Endothelial cell of umbilical vein (primary cell): ENCODE results near the gene LALBA. TPM values are rescaled to one million over a fixed set of nuclear protein-coding genes. Genes with fewer than 3 reads are reported as not detected.

Experiments
- BruUV-seq: library from RNA; stranded (reverse); fragments of 400-500 nt; replicated peaks from 2 replicates; lab custom pipeline; 2021; lab: Mats Ljungman, UMichigan
- CTCF ChIA-PET: fragments of 300-600, 350-600 bp; sonication (Branson Sonifier 250); formaldehyde crosslinking; loops from one replicate; lab custom pipeline; 2021; ENCODE audit warnings: antibody characterized with exemption, inconsistent platforms; lab: Charles Lee
- POLR2A ChIA-PET: fragments of 300-600, 350-600 bp; sonication (Branson Sonifier 250); formaldehyde crosslinking; loops from one replicate; lab custom pipeline; 2021; ENCODE audit warnings: antibody characterized with exemption, inconsistent platforms; lab: Charles Lee
- DNase-seq: peaks from one replicate; pipeline ENCODE4 v3.0.0-alpha.2; 2011; ENCODE audit warnings: low read depth, low spot score
- FAIRE-seq: peaks from 2 replicates; lab custom pipeline; 2011; peaks lifted over from hg19 to GRCh38; lab: Jason Lieb, UNC
- H2AFZ ChIP-seq: 2 replicates; pipeline ENCODE4 v1.6.0; 2012; ENCODE audit warnings: low read depth, low read length, control low read depth, inconsistent platforms
- H3K27ac ChIP-seq: 2 replicates; pipeline ENCODE4 v1.5.1; 2011; ENCODE audit warnings: low read depth, mild to moderate bottlenecking, control low read depth, low read length, moderate library complexity; ENCODE audit not compliant: insufficient read depth
- H3K27me3 ChIP-seq, 2 experiments: 2 replicates each; pipeline versions ENCODE4 v1.6.0 to v1.6.1; 2011; ENCODE audit warnings: low read length in 2 of 2, mixed read lengths in 1 of 2; ENCODE audit not compliant: control insufficient read depth in 2 of 2, insufficient read depth in 2 of 2
- H3K36me3 ChIP-seq, 2 experiments: 2 replicates in 1 of 2; 3 replicates in 1 of 2; pipeline ENCODE4 v1.5.1; 2011; ENCODE audit warnings: low read length in 2 of 2, mild to moderate bottlenecking in 1 of 2, moderate library complexity in 1 of 2; ENCODE audit not compliant: control insufficient read depth in 2 of 2, insufficient read depth in 2 of 2; ENCODE audit errors: extremely low read depth in 1 of 2
- H3K4me1 ChIP-seq: 3 replicates; pipeline ENCODE4 v1.5.1; 2011; ENCODE audit warnings: mild to moderate bottlenecking, low read length; ENCODE audit not compliant: control insufficient read depth, insufficient read depth; ENCODE audit errors: extremely low read depth
- H3K4me2 ChIP-seq: 2 replicates; pipeline ENCODE4 v1.6.1; 2011; ENCODE audit warnings: low read length, control low read depth, mixed read lengths; ENCODE audit not compliant: insufficient read depth
- H3K4me3 ChIP-seq, 3 experiments: fragments of 200-600 bp in 1 of 3; sonication (generic), shearing (Covaris generic) in 1 of 3; replicated peaks in 1 of 3; 2 replicates each; pipeline ENCODE4 v1.5.1; 2011 to 2016; ENCODE audit warnings: control low read depth in 3 of 3, low read length in 3 of 3, mild to moderate bottlenecking in 2 of 3, inconsistent platforms in 1 of 3, low read depth in 1 of 3, moderate library complexity in 1 of 3; ENCODE audit not compliant: insufficient read depth in 1 of 3
- H3K79me2 ChIP-seq: 2 replicates; pipeline ENCODE4 v1.6.0; 2012; ENCODE audit warnings: low read length, inconsistent platforms; ENCODE audit not compliant: control insufficient read depth, insufficient read depth
- H3K9ac ChIP-seq: replicated peaks from 2 replicates; pipeline ENCODE3; 2011; ENCODE audit warnings: low read length, control low read depth; ENCODE audit not compliant: insufficient read depth; ENCODE audit errors: extremely low read depth
- H3K9me1 ChIP-seq: replicated peaks from 3 replicates; pipeline ENCODE4 v1.6.0; 2011; ENCODE audit warnings: mild to moderate bottlenecking, low read length; ENCODE audit not compliant: control insufficient read depth, insufficient read depth; ENCODE audit errors: extremely low read depth
- H3K9me3 ChIP-seq: replicated peaks from 2 replicates; pipeline ENCODE4 v1.5.1; 2012; ENCODE audit warnings: low read length, inconsistent platforms; ENCODE audit not compliant: control insufficient read depth, insufficient read depth
- H4K20me1 ChIP-seq: replicated peaks from 2 replicates; pipeline ENCODE3; 2011; ENCODE audit warnings: mild to moderate bottlenecking, low read length; ENCODE audit not compliant: control insufficient read depth, insufficient read depth; ENCODE audit errors: extremely low read depth
- EZH2 ChIP-seq: IDR thresholded peaks from 2 replicates; pipeline ENCODE4 v1.6.1; 2012; ENCODE audit warnings: borderline replicate concordance, low read depth, mild to moderate bottlenecking, moderate library complexity, low read length, inconsistent platforms; ENCODE audit not compliant: severe bottlenecking
- FOS ChIP-seq: IDR thresholded peaks from 2 replicates; pipeline ENCODE4 v1.6.1; 2011; ENCODE audit warnings: mild to moderate bottlenecking, low read length, moderate library complexity, borderline replicate concordance; ENCODE audit not compliant: insufficient read depth
- GATA2 ChIP-seq: IDR thresholded peaks from 2 replicates; pipeline ENCODE4 v1.7.0; 2011; ENCODE audit warnings: low read depth, mild to moderate bottlenecking, moderate library complexity, mixed read lengths, low read length; ENCODE audit not compliant: insufficient read length, insufficient read depth
- JUN ChIP-seq: IDR thresholded peaks from 2 replicates; pipeline ENCODE4 v1.6.1; 2011; ENCODE audit warnings: borderline replicate concordance, low read depth; ENCODE audit not compliant: insufficient read length, insufficient read depth
- MAX ChIP-seq: IDR thresholded peaks from 2 replicates; pipeline ENCODE4 v1.6.1; 2011; ENCODE audit not compliant: insufficient read depth, insufficient read length
- MYC ChIP-seq: IDR thresholded peaks from one replicate; pipeline ENCODE4 v1.6.1; 2011; ENCODE audit warnings: mild to moderate bottlenecking, low read depth, low read length
- POLR2A ChIP-seq: IDR thresholded peaks from 2 replicates; pipeline ENCODE4 v1.6.1; 2012; ENCODE audit warnings: low read depth, mild to moderate bottlenecking, control low read depth, low read length
- POLR2AphosphoS5 ChIP-seq: IDR thresholded peaks from 2 replicates; pipeline ENCODE4 v1.6.1; 2012; ENCODE audit warnings: low read depth, mild to moderate bottlenecking, control low read depth, low read length, moderate library complexity; ENCODE audit not compliant: insufficient read depth
- dilution Hi-C: fragments of 300-500 bp; cut with MboI; formaldehyde crosslinking; loops from one replicate; pipeline ENCODE4 v1.15.0; 2019; ENCODE audit warnings: low sequenced_read_pairs; ENCODE audit not compliant: extremely low pct_ligation_motif_present
- intact Hi-C: fragments of 100-400 bp; cut with micrococcal nuclease; formaldehyde crosslinking; loops from one replicate; pipeline ENCODE4 v1.10.0; 2022
- polyA plus RNA-seq, 4 experiments: library from polyadenylated mRNA; depleted of rRNA in 3 of 4; stranded (reverse) in 3 of 4; unstranded in 1 of 4; fragments of >200 nt; gene quantifications; 2 replicates each; pipeline versions ENCODE4 v1.2.1 to v1.2.3, GENCODE V29; 2011 to 2012; ENCODE audit warnings: missing spikeins in 1 of 4
- total RNA-seq: library from RNA; stranded (reverse); gene quantifications from 2 replicates; pipeline ENCODE4 v1.2.3, GENCODE V29; 2021
- TF ChIP-seq, protein P1 (sequence below), 2 donors: IDR thresholded peaks; 1 replicate in 1 of 2; 2 replicates in 1 of 2; pipeline ENCODE4 v1.5.1; 2011; ENCODE audit warnings: low read length in 2 of 2, mild to moderate bottlenecking in 2 of 2, moderate library complexity in 2 of 2, control low read depth in 1 of 2, inconsistent platforms in 1 of 2, low read depth in 1 of 2; ENCODE audit not compliant: insufficient read depth in 1 of 2; ENCODE audit errors: extremely low read depth in 1 of 2

Gene LALBA
- total and polyA plus RNA-seq, 2 donors (not counting 3 experiments of a cell fraction or from before 2014, with no cell fraction given) = not detected

GRCh38 chr12:48567731-48568130 lies 2.1 kb downstream of the LALBA start:
- H3K4me1 ChIP-seq = no peaks in the 10 kb centered on the region
- H3K36me3 ChIP-seq = no peaks in the 10 kb centered on the region
- peaks cover 6 to 15% of the 10 kb centered on the region in 2 experiments for H3K27me3 ChIP-seq
- BruUV-seq = no TSS peak
- no peaks in the 10 kb centered on the region for H4K20me1 ChIP-seq
- DNase-seq (no peak), FAIRE-seq (no peak)
- CTCF ChIA-PET = no interaction called here
- no peaks in the 10 kb centered on the region for H3K79me2 ChIP-seq
- H3K9ac ChIP-seq = no peak overlapping the region
- no peaks in the 10 kb centered on the region for H3K9me3 ChIP-seq
- H3K4me2 ChIP-seq = no peak overlapping the region
- no peak for TF ChIP-seq MYC
- no peak for TF ChIP-seq EZH2
- H3K9me1 ChIP-seq = no peaks in the 10 kb centered on the region
- no peak overlapping the region for H2AFZ ChIP-seq
- no peak overlapping the region for H3K4me3 ChIP-seq
- dilution Hi-C loops (no loop called here), intact Hi-C loops (no loop called here)
- POLR2A ChIA-PET = no interaction called here
- no peak overlapping the region for H3K27ac ChIP-seq

DNA sequence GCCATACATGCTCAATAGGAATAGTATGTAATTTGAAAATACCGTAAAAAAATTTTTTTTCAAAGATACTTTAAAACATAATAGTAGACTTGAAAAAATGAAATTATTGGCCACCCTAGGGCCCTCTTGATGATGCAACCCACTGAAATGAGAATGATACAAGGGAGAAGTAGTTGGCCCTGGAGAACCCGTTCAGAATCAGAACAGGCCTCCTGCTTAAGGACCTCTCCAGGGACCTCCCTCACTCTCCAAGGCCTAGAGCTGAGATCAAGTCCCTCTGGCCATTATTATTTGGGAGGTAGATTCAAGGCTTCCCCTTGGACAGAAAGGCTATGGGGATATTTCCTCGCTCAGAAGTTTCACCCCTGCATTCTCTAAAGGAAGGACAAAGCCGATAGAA lies 11.9 kb downstream of the LALBA start:
- no peaks in the 10 kb centered on the region for H3K36me3 ChIP-seq
- peaks cover 0 to 5% of the 10 kb centered on the region in 2 experiments for H3K27me3 ChIP-seq
- H3K9me1 ChIP-seq = no peaks in the 10 kb centered on the region
- POLR2A ChIA-PET = no interaction called here
- dilution Hi-C loops = no loop called here
- H3K4me2 ChIP-seq = no peak overlapping the region
- CTCF ChIA-PET = no interaction called here
- no peak overlapping the region for H3K27ac ChIP-seq
- H4K20me1 ChIP-seq = no peaks in the 10 kb centered on the region
- TF ChIP-seq GATA2 (no peak), EZH2 (no peak), MAX (no peak), FOS (no peak), POLR2A (no peak), MYC (no peak), JUN (no peak), POLR2AphosphoS5 (no peak)
- TF ChIP-seq, protein P1, sequence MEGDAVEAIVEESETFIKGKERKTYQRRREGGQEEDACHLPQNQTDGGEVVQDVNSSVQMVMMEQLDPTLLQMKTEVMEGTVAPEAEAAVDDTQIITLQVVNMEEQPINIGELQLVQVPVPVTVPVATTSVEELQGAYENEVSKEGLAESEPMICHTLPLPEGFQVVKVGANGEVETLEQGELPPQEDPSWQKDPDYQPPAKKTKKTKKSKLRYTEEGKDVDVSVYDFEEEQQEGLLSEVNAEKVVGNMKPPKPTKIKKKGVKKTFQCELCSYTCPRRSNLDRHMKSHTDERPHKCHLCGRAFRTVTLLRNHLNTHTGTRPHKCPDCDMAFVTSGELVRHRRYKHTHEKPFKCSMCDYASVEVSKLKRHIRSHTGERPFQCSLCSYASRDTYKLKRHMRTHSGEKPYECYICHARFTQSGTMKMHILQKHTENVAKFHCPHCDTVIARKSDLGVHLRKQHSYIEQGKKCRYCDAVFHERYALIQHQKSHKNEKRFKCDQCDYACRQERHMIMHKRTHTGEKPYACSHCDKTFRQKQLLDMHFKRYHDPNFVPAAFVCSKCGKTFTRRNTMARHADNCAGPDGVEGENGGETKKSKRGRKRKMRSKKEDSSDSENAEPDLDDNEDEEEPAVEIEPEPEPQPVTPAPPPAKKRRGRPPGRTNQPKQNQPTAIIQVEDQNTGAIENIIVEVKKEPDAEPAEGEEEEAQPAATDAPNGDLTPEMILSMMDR (IDR thresholded peaks at IDR 0.05; ENCODE audit: extremely low read depth in 1 of 2, insufficient read depth in 1 of 2, low read depth in 1 of 2, low read length in 2 of 2) = no peak
- DNase-seq (no peak), FAIRE-seq (no peak)
- no TSS peak for BruUV-seq
- intact Hi-C loops = no loop called here
- H3K9me3 ChIP-seq = no peaks in the 10 kb centered on the region
- no peaks in the 10 kb centered on the region for H3K4me1 ChIP-seq
- no peaks in the 10 kb centered on the region for H3K79me2 ChIP-seq
- H3K9ac ChIP-seq = no peak overlapping the region
- no peak overlapping the region for H2AFZ ChIP-seq
- no peak overlapping the region for H3K4me3 ChIP-seq
